Measurements from ENCODE around the gene ADAMTSL3.

Gene ADAMTSL3

GRCh38 chr15:83653639-83654378 is at the start of gene ADAMTSL3:
Gene ADAMTSL3, plus strand, starts transcription at chr15:83654123. Its CDS starts 1,639 bp downstream, at chr15:83655762.
- DNase-seq (ENCODE audit: low read depth): no peak

GRCh38 chr15:83604549-83604948 is 49.4 kb upstream of the ADAMTSL3 start:
- DNase-seq (ENCODE audit: low read depth): no peak

- no peak for DNase-seq (ENCODE audit: low read depth)
These were observed 48.6 kb upstream of the ADAMTSL3 start for GRCh38 chr15:83605111-83605945.

GRCh38 chr15:83610132-83610531 is 43.8 kb upstream of the ADAMTSL3 start:
- no peak for DNase-seq (ENCODE audit: low read depth)

GRCh38 chr15:83610901-83611685 is 42.8 kb upstream of the ADAMTSL3 start:
- no peak for DNase-seq (ENCODE audit: low read depth)

GRCh38 chr15:83612226-83612625 is 41.7 kb upstream of the ADAMTSL3 start:
- no peak for DNase-seq (ENCODE audit: low read depth)

GRCh38 chr15:83612898-83613635 is 40.9 kb upstream of the ADAMTSL3 start:
- no peak for DNase-seq (ENCODE audit: low read depth)

- no peak for DNase-seq (ENCODE audit: low read depth)
These were observed 40.2 kb upstream of the ADAMTSL3 start for GRCh38 chr15:83613714-83614113.

- DNase-seq (ENCODE audit: low read depth): no peak
These were observed 37.1 kb upstream of the ADAMTSL3 start for GRCh38 chr15:83616840-83617239.

GRCh38 chr15:83626171-83626802 is 27.6 kb upstream of the ADAMTSL3 start:
- DNase-seq (ENCODE audit: low read depth): no peak

GRCh38 chr15:83631534-83631933 is 22.4 kb upstream of the ADAMTSL3 start:
- no peak for DNase-seq (ENCODE audit: low read depth)

- no peak for DNase-seq (ENCODE audit: low read depth)
These were observed 10.7 kb upstream of the ADAMTSL3 start for GRCh38 chr15:83643201-83643600.

- DNase-seq (ENCODE audit: low read depth): no peak
These were observed 9.5 kb upstream of the ADAMTSL3 start for GRCh38 chr15:83644439-83644838.

GRCh38 chr15:83650831-83651230 is 3.1 kb upstream of the ADAMTSL3 start:
- no peak for DNase-seq (ENCODE audit: low read depth)

- DNase-seq (ENCODE audit: low read depth): no peak
These were observed 2.4 kb upstream of the ADAMTSL3 start for GRCh38 chr15:83651541-83651940.

GRCh38 chr15:83652626-83653204 is 1.2 kb upstream of the ADAMTSL3 start:
- no peak for DNase-seq (ENCODE audit: low read depth)

GRCh38 chr15:83653288-83653638 is 660 bp upstream of the ADAMTSL3 start:
- DNase-seq (ENCODE audit: low read depth): no peak

- DNase-seq (ENCODE audit: low read depth): no peak
These were observed 685 bp downstream of the ADAMTSL3 start for GRCh38 chr15:83654379-83655236.

- no peak for DNase-seq (ENCODE audit: low read depth)
These were observed 1.3 kb downstream of the ADAMTSL3 start for GRCh38 chr15:83655237-83655616.

- no peak for DNase-seq (ENCODE audit: low read depth)
These were observed 2.3 kb downstream of the ADAMTSL3 start for GRCh38 chr15:83656192-83656591.

All from activated T-cell treated with anti-CD3 and anti-CD28 coated beads for 1 hour (primary cell).